Measurements from ENCODE around the gene JMJD8. TPM values are rescaled to one million over a fixed set of nuclear protein-coding genes. Genes with fewer than 3 reads are reported as not detected.

Gene JMJD8
- total RNA-seq, 1 experiment from 2014 or later: 11.3 TPM

DNA sequence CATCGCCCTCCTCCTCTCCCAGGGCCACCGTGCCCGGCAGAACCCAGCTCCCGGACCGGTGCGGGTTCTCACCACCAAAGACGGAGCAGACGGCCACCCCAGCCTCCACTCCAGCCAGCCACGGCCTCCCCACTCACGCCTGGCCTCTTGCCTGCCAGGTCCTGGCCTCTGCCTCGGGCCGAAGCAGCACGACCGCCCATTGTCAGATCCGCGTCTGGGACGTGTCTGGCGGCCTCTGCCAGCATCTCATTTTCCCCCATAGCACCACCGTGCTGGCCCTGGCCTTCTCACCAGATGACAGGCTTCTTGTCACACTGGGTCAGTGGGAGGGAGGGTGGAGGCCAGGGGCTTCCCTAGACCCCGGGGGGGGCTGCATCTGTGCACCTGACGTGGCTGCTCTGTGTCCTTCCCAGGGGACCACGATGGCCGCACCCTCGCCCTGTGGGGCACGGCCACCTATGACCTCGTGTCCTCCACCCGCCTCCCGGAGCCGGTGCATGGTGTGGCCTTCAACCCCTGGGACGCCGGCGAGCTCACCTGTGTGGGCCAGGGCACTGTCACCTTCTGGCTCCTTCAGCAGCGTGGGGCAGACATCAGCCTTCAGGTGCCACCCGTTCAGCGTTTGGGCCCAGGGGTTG is 22.8 kb downstream of the JMJD8 start:
- no peak for DNase-seq (ENCODE audit: low spot score)

DNA sequence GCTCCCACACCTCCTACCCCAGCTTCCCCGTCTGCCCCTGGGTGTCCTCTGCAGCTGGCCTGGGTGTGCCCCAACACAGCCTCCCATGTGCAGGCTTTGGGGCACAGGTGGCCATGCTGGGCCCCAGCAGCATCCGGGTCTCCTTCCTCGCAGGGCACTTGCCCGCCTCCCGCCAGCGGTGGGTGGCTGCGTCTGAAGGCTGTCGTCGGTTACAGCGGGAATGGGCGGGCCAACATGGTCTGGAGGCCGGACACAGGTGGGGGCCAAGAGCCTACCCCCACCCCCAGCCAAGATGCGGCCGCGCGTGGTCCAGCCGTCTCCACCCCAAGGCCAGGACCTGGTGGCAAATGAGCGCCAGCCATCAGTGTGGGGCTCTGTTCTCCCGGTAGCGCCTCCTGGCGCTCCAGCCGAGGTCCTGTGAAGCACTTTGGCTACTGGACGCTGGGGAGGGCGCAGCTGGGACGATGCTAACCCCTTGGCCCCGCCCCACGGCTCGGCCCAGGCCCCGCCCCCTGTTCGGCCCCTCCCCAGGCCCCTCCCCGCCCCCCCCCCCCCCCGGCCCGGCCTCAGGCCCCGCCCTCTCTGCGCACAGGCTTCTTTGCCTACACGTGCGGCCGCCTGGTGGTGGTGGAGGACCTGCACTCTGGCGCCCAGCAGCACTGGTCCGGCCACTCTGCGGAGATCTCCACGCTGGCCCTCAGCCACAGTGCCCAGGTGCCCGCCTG is 23.5 kb downstream of the JMJD8 start:
- DNase-seq (ENCODE audit: low spot score): no peak

DNA sequence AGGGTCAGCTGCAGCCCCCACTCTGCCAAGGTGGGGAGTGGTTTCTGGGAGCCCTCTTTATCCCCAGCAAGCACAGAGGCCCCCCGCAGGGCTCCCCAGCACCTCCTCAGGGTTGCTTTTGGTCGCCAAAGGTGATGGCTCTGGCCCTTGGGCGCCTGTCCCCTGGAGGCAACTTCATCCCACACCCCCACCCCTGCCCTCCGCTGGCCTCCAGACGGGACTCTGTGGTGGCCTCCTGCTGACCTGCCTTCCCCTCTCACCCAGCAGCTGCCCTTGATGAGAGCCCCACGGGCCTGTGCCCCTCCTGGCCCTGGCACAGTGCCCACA is 24.0 kb downstream of the JMJD8 start:
- no peak for DNase-seq (ENCODE audit: low spot score)

DNA sequence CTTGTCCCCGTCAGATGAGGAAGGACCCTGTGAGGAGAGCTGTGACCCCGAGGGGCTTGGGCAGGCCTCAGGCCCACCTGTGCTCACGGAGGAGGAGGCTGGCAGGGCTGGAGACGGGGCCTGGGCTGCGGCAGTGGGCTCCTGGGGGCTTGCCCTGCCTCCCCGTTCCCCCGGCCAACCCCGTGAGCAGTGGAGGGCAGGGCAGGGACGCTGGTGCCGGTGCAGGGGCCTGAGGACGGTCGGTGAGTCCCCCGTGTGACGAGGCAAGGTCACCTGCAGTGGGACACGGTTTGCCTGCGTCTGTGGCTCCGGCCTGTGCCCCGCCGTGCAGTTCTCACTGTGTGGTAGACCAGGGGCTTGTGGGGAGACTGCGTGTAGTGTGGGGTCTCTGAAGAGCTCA is 24.5 kb downstream of the JMJD8 start:
- DNase-seq (ENCODE audit: low spot score): no peak

DNA sequence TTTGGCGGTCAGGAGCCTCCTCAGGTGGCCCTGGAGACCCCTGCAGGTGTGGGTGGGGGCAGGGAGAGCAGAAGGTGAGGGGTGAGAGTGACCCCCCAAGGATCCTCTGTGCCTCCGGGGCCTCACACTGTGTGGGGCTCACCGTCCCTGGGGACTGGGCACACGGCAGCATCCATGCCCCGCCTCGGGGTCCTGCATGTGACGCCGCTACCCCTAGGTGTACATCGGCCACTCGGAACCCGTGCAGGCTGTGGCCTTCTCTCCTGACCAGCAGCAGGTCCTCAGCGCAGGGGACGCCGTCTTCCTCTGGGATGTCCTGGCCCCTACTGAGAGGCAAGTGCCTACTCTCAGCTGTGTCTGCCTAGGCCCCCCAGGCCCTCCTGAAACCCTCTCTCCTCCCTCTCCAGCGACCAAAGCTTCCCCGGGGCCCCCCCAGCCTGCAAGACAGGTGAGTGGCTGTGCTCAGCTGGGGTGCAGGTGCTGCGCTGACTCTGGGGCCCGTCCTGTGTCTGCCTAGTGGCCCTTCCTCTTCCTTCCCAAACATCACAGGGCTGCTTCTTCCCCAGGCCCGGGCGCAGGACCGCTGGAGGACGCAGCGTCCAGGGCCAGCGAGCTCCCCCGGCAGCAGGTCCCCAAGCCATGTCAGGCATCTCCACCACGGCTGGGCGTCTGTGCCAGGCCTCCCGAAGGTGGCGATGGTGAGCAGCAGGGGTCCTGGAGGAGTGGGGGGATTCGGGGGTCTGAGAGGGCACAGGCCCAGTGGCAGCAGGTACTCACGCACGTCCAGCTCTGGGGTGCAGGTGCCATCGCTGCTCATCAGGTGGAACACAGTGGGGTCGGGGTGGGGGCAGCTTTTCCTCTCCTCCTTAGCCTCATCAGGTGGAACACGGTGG is 25.2 kb downstream of the JMJD8 start:
- DNase-seq (ENCODE audit: low spot score): no peak

DNA sequence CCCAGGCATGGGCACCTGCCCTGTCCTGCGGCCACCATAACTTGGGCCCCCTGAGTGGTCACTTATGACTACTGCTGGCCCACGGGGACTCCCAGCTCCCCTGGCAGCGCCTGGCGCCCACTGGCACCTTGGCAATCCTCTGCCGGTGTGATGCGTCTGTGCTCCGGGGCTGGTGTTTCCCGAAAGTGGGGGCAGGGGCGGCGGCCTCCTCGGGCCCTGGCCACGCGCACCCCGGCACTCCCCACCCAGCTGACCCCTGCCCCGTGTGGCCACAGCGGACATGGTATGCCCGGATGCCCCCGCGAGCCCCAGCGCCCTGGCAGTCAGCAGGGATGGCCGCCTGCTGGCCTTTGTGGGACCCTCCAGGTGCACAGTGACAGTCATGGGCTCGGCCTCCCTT is 26.6 kb downstream of the JMJD8 start:
- DNase-seq (ENCODE audit: low spot score): no peak

DNA sequence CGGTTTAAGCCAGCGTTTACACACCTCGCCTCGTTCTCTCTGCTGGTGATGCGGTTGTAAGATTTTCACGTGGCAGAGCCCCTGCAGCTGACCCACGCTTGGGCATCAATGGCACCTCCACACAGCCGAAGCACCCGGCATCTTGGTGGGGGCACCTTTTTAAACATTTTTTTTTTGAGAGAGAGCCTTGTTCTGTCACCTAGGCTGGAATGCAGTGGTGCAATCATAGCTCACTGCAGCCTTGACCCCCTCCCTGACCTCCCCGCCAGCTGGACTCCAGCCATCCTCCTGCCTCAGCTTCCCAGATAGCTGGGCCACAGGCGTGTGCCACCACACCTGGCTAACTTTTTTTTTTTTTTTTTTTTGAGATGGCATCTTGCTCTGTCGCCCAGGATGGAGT is 30.1 kb downstream of the JMJD8 start:
- no peak for DNase-seq (ENCODE audit: low spot score)

DNA sequence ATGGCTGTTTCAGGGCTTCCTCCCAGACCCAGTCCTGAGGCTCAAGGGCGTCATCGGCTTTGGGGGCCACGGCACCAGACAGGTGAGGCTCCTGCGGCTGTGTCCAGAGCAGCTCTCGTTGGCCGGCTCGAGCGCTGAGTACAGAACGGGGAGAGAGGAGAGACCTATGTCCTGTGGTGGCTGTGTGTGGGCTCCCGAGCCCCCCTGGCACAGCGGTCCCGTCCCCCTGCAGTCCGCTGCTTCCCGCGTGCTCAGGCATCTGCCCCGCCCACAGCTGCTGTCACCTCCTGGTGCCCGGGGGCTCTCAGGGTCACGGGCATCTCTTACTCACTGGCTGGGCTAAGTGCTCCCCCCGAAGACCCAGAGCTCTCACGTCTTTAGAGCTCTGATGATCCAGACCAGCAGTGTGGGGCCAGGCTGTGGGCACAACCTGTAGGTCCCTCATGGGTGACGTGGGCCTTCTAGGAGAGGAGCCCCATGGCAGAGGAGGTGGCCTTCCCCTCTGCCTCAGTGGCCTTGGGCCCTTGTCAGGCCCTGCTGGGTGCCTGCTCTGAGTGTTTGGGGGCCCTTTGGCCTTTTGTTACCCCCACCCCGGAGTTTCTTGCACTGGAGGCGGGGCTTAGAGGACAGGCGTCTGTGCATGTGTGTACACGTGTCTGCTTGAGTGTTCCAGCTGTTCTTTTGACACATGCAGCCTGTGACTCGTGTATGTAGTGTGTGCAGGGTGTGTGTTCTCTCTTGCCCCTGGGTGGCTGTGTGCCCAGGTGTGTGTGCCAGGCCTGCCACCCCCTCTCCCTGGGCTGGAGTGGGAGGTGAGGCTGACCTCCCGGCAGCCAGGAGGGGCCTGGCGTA is 31.5 kb downstream of the JMJD8 start:
- no peak for DNase-seq (ENCODE audit: low spot score)

DNA sequence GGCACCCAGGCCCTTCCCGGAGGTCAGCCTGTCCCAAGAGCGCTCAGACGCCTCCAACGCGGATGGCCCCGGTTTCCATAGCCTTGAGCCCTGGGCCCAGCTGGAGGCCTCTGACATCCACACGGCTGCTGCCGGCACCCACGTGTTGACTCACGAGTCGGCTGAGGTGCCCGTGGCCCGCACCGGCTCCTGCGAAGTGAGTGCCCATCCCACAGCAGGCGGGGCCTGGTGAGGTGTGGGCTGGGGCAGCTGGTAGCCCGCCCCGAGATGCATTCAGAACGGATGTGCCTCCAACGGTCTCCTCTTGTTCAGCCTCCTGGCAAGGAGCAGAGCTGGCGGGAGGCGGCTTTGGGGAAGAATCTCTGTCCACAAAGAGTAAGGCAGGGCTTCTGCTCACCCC is 32.3 kb downstream of the JMJD8 start:
- DNase-seq (ENCODE audit: low spot score): no peak

DNA sequence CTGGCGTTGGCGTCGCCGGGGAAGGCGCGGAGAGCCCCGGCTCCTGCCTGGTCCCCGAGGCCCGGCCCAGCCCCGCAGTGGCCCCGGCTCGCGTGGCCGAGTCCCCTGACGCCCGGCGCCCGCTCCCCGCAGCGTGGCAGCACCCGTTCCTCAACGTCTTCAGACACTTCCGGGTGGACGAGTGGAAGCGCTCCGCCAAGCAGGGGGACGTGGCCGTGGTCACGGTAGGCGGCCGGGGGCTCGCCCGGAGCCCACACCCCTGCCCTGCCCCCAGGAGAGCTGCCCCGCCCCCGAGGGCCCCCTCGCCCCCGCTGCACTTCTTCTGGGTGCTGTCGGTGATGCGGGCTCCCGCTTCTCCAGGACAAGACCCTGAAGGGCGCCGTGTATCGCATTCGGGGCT is 34.5 kb downstream of the JMJD8 start:
- DNase-seq (ENCODE audit: low spot score): no peak

DNA sequence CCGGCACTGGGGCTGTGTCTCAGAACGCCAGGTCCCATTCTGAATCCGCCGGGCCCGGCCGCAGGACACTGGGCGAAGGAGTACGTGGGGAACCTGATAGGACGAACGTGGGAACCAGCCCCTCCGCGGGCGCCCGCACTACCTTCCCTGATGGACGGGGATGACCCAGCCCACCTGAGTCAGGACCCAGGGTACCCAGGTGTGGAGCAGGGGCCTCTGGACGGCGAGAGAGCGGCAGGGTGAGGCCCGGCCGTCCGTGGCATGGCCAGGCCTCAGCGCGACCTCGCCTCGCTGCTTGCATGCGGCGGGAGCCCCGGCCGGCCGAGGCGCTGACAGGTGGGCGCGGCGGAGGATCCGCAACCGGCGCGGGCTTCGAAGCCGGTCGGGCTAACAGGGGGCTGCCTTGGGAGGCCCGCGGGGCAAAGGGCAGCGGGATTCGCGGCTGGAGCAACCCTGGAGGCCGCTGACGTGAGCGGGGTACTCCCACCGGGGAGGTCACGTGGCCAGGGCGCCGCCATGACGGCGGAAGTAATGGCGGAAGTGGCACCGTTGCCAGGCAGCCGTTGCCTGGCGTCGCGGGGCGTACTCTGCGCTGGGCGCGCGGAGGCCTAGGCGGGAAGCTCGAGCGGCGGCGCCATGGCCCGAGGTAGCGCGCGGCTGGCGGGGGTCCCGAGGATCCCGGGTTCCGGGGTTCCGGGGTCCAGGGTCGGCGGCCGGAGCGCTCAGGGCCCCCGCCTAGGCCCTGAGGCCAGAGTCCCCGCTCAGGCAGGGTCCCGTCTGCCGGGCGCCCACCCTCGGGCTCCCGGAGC is 35.1 kb downstream of the JMJD8 start, which contains the start of gene WDR90:
TSS of gene WDR90 (plus strand) at position 585 of the 809 bp plus-strand sequence. CDS start at position 637, 52 bp downstream.
- peak; percentile 82 for DNase-seq (ENCODE audit: low spot score)

DNA sequence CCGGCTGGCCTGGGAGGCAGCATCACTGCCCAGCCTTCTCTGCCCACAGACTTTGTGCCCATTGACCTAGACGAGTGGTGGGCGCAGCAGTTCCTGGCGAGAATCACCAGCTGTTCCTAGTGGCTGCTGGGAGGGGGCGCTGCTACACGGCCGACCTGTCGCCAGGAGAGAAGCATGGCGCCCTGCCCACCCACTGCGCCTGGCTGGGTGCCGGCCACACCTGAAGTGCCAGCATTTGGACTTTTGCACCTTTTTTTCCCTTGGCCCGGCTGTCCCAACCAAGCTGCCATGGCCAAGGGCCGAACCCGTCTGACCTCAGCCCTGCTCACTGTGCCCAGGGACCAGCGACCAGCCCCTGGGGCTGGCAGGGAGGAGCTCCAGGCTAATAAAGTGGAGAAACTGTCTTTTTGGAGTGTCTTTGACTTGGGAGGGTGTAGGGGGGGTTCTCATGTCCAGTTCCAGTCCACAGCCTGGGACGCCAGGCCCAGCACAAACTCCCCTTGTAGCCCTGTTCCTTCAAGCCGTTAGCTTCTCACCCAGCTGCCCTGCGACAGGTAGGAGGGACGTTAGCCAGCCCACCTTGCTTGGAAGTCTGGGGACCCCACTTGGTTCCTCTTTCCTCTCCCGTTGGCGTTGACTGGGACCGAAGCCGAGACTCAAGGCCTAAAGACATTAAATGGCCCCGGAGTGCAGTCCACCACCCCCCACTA is 35.9 kb downstream of the JMJD8 start:
- DNase-seq (ENCODE audit: low spot score): peak; percentile 21

DNA sequence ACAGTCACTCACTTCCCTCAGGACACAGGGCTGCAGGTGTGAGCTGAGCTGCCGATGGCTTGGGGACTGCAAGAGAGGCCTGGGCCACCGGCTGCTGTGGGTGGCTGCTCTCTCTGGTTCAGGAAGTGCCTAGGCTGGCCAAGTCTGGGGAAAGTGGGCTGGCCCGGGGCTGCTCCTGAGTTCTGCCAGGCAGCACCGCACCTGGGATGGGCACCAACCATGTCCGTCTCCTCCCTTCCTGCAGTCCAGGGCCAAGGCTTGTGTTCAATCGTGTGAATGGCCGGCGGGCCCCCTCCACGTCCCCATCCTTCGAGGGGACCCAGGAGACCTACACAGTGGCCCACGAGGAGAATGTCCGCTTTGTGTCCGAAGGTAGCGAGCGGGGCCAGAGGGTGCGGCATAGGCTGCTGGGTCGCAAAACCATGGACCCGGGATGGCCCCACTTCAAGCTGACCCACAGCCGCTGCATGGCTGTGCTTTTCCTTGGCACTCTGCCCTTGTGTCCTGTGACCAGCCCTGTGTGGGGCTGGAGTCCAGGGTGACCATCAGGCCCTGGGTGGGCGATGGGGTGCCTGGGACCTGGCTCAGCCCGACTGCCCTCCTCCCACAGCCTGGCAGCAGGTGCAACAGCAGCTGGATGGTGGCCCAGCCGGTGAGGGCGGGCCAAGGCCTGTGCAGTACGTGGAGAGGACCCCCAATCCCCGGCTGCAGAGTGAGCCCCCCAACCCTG is 36.8 kb downstream of the JMJD8 start:
- DNase-seq (ENCODE audit: low spot score): no peak

DNA sequence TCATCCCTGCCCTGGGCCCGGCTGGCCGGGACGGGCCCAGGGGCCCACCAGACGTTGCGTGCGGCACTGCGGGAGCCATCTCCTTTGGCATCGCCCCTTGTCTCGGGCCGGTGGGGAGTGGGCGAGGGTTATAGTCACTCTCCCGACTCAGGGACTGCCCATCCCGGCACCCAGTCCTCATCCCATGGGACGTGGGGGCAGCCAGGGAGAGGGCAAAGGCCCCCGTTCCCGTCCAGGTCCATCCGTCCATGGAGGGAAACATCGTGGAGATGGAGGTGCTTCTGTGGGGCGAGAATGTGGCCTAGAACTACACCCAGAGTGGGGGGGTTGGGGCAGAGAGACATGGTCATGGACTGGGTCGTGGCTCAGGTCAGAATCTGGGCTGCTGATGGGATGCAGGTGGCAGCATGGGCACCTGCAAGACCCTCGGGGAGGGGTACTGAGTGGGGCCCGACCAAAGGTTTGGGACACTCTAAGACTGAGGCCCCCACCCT is 37.4 kb downstream of the JMJD8 start:
- no peak for DNase-seq (ENCODE audit: low spot score)

DNA sequence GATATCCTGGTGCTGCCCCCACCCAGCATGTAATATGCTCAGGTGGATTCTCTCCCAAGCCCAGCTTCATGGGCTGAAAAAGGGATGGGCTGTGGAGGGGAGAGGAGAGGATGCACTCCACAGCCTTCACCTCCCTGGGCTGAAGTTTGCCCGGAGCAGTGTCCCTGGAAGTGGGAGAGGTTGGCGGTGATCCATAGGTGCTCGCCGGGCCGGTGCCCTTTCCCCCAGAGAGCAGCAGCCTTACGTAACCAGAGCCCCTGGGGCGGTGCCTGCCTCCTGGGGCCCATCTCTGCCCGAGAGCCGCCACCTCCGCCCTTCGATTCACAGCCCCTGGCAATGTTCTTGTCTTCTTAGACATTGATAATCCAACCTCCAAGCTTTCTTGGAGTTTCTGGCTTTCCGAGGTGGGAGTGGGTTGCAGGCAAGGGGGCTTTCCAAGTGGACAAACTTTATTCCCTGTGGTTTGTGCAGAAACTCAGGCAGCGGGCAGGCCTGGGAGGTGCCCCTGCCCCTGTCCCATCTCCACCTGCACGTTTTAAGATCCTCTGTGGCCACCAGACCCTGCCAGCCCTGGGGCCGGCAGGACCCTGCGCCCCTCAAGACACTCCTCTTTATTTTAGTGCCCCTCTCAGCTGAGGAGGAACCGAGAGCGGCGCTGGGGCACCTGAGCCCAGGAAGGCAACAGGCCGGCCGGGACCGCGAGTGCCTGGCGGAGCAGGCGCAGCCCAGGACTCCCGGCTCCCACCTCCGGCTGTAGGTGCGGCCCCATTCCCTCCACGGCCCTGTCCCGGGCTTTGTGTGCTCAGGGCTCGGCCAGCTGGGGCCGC is 38.1 kb downstream of the JMJD8 start:
- no peak for DNase-seq (ENCODE audit: low spot score)

DNA sequence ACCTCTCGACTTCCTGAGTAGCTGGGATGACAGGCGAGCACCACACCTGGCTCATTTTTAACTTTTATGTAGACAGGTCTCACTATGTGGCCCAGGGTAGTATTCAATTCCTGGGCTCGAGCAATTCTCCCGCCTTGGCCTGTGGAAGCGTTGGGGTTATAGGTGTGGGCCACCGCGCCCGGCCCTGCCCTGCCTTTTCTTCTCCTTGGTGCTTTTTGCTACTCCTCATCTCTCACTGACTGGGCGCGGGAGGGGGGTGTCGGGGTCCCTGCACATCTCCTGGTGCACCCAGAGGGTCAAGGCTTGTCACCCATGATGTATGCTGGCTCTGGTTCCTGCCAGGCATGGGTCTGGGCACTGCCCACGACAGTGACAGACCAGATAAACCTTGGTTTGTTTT is 39.6 kb downstream of the JMJD8 start:
- DNase-seq (ENCODE audit: low spot score): no peak

DNA sequence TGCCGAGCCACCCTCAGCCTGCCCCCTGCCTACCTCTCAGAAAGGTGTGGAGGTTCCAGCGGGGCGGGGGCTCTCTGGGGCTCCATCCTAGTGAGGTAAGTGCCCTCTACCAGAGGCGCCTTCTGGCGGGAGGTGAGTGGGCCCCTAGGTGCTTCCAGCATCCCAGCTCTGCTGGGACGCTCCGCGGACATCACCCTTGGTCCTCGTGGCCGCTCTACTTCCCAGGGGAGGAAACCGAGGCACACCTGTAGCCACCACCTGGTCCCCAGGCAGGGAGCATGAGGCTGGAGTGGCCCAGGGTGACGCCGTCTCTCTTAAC is 41.1 kb downstream of the JMJD8 start:
- no peak for DNase-seq (ENCODE audit: low spot score)

DNA sequence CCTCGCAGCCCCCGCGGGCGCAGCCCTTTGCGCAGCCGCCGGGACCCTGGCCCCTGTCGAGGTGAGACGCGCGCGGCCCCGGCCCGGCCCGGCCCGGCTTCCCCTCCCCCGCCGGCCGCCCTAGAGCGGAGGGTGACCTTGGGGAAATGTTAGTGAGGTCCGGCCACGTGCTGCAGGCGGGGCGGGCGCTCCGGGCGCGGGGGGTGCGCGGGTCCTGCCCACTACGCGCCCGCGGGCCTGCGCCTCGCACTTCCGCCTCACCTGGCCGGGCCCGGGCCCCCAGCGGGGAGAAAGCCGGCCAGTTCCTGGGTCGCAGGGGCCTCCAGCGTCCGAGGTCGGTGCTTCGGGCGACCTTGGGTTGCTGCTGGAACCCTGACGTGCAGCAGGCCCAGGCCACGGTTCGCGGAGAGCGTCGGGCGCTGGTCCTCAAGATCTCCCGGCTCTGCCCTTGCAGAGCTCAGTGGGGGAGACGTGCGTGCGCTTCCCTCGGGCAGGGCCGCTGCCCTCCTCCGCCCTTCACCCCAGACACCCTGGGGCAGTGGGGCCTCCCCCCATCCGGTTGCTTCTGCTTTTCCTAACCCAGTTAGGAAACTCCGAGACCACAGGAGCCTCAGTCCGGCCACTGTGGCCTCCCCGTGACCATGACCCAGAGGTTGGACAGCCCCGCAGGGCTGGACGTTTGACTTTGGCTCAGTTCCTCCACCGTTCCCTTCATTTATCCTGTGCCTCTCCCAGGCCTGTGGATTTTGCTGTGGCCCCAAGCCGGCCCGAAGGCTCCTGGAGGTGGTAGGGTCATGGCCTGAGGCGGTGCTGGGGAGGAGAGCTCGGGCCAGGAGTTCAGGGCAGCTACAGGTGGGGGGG is 41.7 kb downstream of the JMJD8 start:
- no peak for DNase-seq (ENCODE audit: low spot score)

Measured in H4 (cell line).